Left lobe of liver (tissue), 2 donors: ENCODE measurements around the gene IGF2BP2. TPM values are rescaled to one million over a fixed set of nuclear protein-coding genes. Genes with fewer than 3 reads are reported as not detected.
A peak's percentile ranks its signal among the peaks of the same experiment; 100 is the strongest.

ENCODE experiments used
- ATAC-seq: fragments of 200-7000 bp; cut with Tn5 transposase; one replicate; pipeline ENCODE4 v1.9.1; 2020; ENCODE audit warnings: mild to moderate bottlenecking, moderate library complexity
- DNase-seq: peaks from one replicate; pipeline ENCODE4 v3.0.0-alpha.2; 2020; ENCODE audit warnings: low spot score
- total RNA-seq: library from RNA; stranded (reverse); gene quantifications from one replicate; pipeline ENCODE4 v1.2.1, GENCODE V29; 2021
- donor health status: DM: no; HTN: no; CAD: no; lungs with moderate emphysema.
- donor health status: DM: no; HTN: yes; CAD: no.

Gene IGF2BP2
- total RNA-seq, 1 donor from 2014 or later, result 1.2 TPM

DNA sequence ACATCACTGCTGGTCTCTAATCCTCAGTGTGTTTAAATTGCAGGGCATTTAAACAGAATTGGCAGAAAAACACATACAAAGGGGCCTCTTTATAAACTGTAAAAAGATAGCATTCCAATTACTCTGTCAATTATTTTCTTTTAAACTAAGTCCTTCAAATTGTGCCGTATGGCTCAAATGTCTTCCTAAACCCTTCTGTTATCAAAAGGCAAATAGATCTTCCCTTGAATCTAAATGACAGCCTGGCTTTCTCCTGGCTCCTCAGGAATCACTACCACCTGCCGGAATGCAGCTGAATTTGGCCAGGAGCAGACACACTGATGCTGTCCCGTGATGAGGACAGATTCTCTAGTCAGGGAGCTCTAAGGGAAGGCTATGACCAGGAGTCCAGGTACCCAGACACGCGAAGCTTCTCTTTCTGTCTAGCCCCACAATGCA, 85.6 kb downstream of the IGF2BP2 start:
- no peak for DNase-seq
- no peak for ATAC-seq

DNA sequence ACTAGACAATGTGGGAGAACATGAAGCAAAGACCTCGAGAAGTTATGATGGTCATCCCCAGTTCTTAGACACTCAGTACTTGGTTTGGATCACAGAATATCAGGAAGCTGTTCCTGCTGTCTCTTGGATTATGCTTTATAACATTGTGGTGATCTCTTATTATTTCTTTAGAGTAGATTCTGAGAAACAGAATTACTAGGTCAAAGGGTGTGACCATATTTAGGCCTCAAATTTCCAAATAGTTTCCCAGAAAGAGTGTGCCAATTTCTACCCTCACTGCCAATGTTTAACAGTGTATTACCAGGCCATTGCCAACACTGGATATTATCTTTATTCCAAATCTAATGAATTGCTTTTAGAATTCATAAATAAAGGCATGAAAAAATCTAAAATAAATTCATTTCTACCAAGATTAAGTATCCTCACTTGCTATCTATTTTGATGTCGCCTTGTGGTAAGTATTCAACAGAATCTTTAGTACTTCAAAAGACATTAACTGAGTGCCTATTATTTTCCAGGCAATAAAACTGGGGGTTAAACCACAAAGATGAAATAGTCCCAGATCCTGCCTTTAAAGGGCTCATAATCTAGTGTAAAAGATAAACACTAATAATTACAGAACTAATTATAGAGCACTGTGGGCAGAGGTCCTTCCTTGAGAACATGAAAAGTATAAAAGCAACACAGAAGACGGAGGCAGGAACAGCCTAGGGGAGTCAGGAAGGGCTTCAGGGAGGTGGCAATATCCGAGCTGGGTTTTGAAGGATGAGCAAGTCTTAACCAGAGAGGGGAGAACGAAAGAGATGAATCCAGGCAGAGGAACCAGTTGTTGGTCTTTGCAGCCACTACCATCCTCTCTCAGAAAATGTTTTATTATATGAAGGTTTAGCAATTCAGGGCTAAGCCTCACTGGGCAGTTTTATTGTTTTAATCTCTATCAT, 86.8 kb downstream of the IGF2BP2 start:
- DNase-seq, result no peak
- no peak for ATAC-seq

DNA sequence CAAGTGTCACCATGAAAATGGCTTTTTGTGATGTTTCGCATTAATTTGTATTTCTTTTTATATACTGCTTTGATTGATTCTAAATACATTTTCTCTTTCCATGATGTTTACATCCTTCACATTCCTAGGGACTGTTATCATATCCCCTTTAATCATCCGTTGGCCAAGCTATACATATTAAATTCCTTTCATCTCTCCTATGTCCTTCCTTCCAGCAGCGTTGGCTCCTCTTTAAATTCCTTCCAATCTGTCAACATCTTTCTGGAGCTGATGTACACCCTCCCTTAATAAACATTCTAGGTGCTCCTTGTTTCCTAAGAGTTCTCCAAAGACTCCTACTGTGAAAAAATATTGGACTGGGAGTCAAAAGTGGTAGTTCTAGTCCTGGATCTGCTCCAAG, 87.8 kb downstream of the IGF2BP2 start:
- ATAC-seq, result no peak
- DNase-seq, result no peak

DNA sequence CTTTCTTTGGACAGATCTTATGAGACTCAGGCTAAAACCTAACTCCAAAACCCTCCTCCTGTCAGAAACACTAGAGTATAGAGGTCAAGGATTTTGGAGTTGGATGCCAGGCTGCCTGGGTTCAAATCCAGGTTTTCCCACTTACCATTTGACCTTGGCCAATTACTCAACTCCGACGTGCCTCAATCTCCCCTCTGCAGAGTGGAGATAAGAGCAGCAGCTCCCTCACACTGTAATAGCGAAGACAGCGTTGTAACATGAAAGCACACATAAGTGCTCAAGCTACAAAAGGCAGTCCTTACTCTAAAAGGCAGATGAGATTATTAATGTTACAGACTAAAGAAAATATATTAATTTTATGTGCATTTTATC, 90.1 kb downstream of the IGF2BP2 start:
- no peak for DNase-seq
- ATAC-seq, result no peak

DNA sequence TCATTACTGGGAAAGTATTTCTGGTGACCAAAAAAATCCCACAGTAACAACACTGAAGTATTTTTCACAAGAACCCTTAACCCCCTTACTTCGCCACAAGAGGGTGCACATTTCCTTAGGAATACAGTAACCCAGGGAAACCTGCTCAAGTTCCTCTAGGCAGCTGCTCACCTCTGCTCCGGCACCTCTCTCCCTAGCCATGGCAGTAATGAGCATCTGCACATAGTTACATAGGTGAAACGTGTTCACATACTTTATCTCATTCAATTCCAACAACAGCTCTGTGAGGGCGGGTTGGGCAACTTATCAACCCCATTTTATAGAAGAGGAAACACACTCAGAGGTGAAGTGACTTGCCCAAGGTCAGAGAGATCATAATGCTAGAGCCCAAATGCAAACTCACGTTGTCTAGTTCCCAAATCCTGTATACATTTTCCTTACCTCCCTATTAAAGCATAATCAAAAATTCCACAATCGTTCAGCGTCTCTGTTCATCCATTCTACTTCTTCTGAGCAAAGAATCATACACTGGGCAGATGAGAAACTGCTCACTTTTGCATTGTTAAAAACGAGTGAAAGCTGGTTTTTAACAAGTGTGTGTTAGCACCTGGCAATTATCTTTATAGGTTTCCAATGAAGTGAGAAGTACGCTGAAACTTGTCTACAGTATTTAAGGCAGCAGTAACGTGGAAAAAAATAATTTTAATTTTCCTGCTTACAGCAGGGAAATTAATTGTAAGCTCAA, 90.7 kb downstream of the IGF2BP2 start:
- DNase-seq, result no peak
- peak; percentile 69 for ATAC-seq

DNA sequence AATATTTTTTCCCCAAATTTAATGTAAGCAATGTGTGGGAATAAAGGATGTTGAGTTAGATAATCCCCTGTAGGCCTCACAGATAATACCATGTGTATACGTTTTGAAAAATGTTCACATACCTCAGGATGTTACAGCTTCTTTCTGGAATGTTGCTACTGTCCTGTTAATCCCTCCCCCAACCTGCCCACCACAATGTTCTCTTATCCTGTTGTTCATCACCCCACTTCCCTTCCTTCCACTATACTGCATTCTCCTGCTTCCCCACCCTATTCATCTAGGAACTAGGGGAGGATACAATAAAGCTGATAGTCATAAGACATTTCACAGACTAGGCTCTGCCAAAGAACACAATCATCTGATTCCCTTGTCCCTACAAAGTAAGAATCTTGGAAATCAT, 92.1 kb downstream of the IGF2BP2 start:
- no peak for DNase-seq
- no peak for ATAC-seq

DNA sequence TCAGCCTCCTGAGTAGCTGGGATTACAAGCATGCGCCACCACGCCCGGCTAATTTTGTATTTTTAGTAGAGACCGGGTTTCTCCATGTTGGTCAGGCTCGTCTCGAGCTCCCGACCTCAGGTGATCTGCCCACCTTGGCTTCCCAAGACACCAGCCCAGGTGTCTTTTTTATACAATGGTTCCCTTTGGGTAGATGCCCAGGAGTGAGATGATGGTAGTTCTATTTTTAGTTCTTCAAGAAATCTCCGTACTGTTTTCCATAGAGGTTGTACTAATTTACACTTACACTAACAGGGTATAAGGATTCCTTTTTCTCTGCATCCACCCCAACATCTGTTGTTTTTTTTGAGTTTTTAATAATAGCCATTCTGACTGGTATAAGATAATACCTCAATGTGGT, 94.3 kb downstream of the IGF2BP2 start:
- no peak for ATAC-seq
- DNase-seq, result no peak

DNA sequence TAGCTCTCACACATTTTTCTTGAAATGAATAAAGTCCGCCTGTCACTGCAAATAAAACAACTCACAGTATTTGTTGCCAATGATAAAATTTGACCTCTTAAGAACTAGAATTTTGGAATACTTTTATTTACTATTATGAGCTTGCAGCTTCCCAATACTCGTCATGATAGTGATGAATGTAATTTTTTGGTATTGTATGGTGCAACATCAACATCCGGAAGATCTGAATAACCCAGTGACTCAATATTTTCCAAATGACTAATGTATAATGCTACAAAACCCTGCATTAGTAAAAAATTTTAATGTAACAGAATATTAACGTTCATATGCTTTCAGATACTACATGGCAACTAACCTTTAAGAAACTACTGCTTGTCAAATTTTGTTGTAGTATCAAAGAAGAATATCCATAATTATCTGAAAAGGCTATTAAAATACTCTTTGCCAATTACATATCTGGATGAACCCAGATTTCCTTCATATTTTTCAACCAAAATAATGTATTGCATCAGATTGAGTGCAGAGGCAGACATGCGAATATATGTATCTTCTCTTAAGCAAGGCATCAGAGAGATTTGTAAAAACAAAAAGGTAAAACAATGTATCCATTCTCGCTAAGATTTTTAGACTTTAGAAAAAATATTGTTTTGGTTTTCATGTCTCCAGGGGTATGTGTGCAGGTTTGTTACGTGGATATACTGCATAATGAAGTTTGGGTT, 95.3 kb downstream of the IGF2BP2 start:
- ATAC-seq, result no peak
- DNase-seq, result no peak

DNA sequence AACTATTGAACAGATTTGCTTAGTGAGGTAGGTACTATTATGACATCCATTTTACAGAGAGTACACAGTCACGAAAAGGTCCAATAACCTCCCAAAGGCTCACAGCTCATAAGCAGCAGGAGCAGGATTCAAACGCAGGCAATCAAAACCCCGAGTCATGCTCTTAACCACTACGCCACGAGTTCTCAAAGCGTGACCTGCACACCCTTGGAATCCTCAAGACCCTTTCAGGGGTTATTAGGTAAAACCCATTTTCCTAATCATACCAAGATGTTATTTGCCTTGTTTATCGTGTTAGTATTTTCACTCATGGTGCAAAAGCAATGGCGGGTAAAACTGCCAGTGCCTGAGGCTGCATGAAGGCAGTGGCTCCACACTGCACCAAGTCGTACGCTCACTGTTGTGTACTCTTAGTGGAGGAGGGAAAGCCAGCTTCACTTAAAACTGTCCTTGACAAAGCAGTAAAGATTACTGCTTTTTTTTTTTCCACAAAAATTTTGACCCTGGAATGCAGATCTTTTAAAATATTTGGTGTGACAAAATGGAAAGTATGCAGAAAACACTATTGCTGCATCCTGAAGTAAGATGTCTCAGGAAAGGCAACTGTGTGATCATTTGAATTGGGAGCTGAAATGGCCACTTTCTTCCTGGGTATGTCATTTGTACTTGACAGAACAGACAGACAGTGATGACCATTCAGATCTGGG, 96.1 kb downstream of the IGF2BP2 start:
- no peak for ATAC-seq

DNA sequence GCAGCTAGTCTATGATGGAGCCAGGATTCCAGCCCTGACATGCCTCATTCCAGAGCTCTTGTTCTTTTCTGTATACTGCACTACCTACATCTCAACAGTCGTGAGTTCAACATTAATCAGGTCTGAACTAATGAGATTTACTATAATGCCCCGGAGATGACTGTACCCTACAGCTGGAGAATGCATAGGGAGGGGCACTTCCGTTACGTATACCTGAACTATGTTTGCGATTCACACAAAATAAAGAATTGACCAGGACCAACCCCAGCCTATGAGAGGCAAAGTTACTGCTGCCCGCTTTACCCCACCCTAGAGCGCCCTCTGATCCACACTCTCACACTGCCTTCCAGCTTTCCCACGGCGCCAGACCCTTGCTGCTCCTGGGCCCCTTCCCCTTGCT, 97.0 kb downstream of the IGF2BP2 start:
- ATAC-seq (no peak), DNase-seq (no peak)

More for the DNA sequence above, 96.1 kb downstream of the IGF2BP2 start:
- DNase-seq, result no peak

DNA sequence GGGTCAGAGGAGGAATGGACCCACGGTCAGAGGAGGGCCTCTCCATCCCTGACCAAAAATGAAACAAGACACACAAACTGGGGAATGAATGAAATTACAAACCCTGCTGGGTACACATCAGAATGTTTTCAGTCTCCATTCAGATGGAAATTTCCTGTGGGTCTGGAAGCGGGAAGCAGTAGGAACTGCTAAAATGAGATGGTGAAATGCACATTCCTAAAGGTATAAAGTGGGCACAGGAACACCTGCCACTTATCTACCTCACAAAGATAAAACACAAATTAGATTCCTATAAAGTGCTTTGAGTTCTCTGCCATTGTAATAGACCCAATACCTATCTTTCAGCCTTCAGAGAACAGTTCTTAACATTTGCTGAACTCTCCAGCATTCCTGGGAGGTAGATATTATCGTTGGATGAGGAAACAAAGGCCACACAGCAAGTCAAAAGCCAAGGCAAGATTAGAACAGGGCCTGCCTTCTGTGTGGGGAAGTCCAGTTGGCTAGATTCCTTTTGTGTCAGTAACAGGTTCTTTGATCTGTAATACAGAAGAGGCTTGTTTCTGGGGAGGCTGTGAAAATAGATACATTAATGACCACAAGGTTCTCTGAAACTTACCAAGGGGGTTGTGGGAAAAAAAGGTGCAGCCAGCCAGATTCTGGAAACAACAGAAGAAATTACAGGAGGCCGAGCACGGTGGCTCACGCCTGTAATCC, 98.4 kb downstream of the IGF2BP2 start:
- ATAC-seq (no peak), DNase-seq (no peak)

DNA sequence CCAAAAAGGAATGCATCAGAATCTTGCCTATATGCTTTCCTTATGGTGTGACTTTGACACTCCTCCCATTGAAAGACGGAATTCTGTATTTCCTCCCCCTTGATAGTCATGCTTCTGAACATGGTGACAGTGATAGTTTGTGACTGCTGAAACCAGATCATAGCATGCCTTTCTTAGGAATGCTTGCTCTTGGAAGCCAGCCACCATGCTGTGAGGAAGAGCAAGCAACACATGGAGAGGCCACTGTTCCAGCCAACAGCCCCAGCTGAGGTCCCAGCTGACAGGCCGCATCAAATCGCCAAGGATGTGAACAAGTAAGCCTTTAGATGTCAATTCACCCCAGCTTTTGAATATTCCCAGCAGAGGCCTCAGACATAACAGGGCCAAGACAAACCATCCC, 100.1 kb downstream of the IGF2BP2 start:
- DNase-seq, result no peak
- no peak for ATAC-seq

DNA sequence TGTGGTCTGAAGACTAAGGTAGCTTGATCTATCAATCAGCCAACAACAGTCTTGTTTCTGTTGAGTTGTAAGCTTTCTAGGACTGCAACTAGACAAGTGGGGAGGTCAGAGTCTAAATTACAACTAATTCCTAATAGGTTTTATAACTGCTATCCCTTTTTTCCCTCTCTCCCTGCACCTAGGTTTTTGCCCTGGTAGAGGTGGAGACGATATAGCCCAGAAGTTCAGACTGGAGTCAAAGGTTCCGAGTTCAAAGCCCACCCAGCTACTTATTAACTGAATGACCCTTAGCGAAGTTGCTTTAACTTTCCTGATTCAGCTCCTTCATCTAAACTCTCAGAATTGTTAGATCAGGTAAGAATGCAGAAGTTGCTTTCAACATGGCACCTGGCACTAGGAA, 100.6 kb downstream of the IGF2BP2 start:
- DNase-seq (no peak), ATAC-seq (no peak)

DNA sequence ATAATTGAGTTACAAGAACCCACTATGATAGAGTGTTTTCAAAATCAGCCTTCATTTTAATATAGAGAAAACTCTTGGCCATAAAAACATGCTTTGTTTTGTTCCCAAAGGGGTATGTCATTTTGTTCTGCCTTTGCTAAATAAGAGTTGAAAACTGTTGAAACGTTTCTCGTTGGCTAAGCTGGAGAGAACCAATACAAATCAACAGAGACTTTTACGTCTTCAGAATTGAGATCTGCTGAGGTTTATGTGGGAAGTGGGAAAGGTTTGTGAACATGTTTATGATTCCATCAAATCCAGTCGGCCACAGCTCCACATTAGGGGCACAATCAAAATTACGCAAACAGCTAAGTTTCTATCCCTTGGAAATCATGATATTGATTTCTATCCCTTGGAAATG, 102.0 kb downstream of the IGF2BP2 start:
- DNase-seq (no peak), ATAC-seq (no peak)

DNA sequence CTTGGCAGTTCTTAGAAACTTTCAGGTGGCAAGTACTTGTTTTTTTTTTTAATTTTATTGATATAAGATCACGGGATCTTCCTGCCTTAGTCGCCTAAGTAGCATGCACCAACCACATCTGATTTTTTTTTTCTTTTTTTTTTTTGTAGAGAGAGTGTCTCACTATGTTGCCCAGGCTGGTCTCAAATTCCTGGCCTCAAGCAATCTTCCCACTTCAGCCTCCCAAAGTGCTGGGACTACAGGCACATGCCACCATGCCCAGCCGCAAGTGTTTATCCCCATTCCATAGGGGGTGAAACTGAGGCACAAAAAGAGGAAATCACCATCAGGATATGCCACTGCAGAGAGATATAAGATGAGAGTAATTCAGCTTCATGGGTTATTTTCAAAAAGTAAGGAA, 102.9 kb downstream of the IGF2BP2 start:
- DNase-seq (no peak), ATAC-seq (no peak)

DNA sequence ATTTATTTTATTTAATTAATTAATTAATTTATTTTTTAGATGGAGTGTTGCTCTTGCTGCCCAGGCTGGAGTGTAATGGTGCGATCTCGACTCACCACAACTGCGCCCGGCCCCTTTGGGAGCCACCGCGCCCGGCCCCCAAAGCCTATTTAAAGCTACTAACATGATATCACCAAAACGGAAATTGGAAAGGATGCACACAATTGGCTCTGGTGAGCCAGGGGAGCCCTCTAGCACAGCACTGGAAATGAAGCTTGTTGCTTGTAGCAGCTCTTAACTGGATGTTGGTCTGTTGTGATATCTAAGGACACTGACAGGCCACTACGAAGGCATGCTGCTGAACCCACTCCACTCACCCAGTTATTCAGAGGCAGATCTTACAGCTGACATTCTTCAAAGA, 104.5 kb downstream of the IGF2BP2 start:
- no peak for DNase-seq
- no peak for ATAC-seq

DNA sequence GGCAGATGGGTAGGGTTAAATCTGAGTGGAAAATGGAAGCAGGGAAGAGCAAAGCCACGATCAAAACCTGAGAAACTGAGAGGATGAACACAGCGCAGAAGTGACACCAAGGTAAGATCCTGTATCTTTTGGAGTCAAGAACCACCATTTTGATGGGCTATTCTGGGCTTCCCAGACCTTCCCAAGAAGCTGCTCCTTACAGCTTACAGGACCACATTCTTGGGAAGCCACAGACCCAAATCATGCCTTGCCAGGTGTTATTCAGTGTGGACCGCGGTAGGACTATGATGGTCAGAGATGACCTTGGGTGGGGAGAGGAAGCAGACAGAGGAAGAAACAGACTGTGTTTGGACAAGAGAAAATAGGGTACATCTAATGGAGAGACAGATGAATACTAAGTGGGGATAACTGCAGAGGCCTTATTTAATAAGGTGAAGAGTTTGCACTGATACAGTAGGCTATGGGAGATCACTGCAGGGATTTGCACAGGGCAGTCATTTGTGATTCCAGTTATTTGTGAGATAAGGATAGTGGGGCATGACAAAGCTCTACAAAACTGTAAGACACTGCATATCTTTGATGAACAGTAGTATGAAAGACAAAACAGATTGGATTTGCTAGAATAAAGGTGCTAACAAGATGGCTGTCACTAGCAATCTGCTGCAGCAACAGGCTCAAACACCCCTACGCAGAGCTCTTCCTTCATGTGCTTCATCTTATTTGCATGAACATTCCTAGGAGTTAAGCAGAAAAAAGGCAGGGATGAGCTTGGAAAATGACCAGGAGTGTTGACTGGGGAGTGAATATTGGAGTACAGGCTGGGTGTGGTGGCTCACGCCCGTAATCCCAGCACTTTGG, 105.9 kb downstream of the IGF2BP2 start:
- ATAC-seq (no peak), DNase-seq (no peak)

DNA sequence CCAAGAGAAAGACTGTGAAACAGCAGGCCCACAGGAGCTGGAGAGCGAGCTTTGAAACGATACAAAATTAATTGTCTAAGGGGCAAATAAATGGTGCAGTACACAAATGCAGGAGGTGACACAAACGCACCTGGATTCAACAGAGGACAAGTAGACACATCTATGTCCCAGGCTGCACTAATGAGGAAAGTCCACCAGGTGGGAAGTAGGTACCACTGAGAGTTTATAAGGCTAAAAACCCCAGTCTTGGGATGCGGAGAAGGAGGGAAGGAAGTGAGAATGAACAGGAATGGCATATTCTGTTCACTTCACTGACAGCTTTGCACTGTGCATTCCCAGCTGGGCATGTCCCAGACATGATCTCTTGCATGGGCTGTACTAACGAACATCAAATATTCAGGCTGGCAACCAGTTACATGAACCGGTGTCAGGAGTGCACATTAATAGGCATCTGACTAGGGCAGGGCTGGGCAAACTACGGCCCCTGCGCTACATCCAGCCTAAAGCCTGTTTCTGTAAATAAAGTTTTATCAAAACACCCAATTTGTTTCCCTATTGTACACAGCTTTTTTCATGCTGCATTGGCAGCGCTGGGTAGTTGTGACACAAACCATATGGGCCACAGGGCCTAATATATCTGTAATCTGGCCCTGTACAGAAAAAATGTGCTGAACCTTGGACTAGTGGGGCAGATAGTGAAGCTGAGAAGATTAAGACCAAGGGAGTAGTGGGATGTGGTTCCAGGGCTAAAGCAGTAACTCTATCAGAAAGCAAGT, 107.0 kb downstream of the IGF2BP2 start:
- DNase-seq (no peak), ATAC-seq (no peak)

DNA sequence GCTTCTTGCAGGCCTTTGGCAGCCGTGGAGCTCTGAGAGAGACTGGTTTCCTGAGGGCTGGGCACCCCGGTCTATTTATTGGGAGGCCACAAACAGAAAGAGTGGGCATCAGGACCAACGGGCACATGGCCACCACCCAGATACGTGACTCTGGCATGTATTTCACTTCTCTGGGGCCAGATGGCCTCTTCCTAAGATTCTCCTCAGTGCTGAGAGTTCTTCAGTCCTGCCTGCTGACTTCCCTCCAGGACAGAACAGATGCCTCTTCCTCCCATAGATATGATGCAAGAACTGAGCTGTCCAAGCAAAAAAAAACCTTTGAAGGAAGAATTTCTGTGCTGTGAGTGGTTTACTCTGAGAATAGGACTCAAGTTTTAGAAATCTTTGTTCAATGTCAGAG, 107.7 kb downstream of the IGF2BP2 start:
- ATAC-seq (no peak), DNase-seq (no peak)
